Measurements from ENCODE around the gene PLA1A.

GRCh38 chr3:119647171-119647570, 49.5 kb downstream of the PLA1A start:
- TF ChIP-seq CTCF (IDR thresholded peaks at IDR 0.05; ENCODE audit: low read length) (no peak), EZH2 (IDR thresholded peaks at IDR 0.05; ENCODE audit: borderline replicate concordance, low read length) (no peak)
